NCI-H69 (cell line): ENCODE results near the gene MAGI2.
A peak's percentile ranks its signal among the peaks of the same experiment; 100 is the strongest.

Source experiments
- DNase-seq: peaks from one replicate; lab custom pipeline; 2025; lab: John Stamatoyannopoulos, UW

Gene MAGI2

DNA sequence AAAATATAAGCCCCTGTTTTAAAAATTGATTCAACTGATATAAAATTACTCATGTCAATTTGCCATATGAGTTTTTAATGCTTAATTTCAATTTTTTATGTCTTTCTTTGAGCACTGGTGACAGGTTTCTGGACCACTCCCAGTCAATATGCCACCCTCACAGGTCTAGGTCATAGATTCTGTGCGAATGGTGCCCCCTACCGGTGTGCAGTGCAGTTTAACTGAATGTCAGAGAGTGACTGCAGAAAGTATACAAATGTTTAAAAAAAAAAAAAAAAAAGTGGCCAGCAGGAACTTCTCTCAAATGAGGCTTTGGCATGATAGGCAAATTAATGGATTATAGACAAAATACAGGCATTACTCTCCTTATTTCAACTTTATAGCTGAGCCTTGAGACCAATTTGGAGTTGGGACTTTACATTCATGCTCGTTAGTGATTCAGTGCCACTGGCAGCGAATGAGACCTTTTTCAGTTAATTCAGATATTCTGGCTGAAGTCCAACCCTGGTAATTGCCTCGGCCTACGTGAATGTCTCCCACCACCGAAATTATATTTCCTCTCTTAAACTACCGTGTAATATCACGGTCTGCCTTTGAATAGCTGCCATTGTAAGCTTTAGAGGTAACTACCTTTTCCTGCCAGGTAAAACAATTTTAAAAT, 1227.3 kb downstream of the MAGI2 start:
- DNase-seq, result peak; percentile 95

DNA sequence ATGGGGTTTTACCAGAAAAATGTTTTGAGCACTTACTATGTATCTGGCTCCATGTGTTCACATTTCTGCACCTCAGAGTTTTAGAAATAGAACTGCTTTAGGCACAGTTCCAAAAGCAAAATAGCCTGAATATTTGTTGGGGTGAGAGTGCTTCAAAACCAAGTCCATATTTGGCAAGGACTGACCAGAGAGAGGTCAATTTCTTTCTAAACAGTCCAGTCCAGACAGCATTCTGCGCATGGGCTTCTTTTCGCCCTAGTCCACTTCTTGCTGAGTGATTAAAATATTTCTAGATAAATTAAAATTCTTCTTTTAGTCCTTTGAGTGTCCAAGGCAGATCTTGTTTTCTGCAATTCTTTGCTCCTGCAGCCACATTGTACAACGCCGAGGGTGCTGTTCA, 1227.9 kb downstream of the MAGI2 start:
- DNase-seq, result peak; percentile 18

DNA sequence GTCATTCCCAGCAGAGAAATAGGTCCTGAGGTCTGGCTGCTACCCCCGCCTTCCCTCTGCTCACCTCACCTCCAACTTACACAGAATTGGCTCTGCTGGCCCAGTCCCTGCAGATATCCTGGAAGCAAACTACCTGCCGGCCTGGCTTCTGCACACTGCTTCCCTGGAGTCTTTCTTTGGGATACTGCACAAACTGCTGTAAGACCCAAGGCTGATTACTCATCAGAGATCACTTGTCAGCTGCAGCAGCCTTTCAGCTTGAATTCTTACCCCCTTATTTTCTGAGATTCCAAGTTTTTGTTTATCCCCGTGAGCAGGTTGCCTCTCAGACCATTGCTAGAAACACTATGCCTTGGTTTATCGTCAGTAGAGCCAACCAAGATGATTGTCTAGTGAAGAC, 1228.5 kb downstream of the MAGI2 start:
- DNase-seq, result no peak

DNA sequence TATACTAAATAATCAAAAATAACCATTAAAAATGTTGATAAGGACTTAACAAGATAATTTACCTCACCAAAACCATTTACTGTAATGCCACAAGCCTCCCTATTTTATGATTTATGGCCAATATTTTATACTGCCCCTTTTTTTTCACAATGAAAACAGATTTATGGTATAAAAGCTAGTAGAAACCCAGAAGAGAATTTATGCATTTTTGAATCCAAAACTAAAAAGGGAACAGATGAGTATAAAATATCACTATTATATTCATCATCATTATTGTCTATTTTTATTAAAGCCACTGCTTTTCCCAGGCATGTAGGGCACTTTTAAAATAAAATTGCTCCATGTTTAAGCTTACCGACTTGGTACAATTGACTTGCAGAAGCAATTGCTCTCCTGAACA, 1229.9 kb downstream of the MAGI2 start:
- no peak for DNase-seq

DNA sequence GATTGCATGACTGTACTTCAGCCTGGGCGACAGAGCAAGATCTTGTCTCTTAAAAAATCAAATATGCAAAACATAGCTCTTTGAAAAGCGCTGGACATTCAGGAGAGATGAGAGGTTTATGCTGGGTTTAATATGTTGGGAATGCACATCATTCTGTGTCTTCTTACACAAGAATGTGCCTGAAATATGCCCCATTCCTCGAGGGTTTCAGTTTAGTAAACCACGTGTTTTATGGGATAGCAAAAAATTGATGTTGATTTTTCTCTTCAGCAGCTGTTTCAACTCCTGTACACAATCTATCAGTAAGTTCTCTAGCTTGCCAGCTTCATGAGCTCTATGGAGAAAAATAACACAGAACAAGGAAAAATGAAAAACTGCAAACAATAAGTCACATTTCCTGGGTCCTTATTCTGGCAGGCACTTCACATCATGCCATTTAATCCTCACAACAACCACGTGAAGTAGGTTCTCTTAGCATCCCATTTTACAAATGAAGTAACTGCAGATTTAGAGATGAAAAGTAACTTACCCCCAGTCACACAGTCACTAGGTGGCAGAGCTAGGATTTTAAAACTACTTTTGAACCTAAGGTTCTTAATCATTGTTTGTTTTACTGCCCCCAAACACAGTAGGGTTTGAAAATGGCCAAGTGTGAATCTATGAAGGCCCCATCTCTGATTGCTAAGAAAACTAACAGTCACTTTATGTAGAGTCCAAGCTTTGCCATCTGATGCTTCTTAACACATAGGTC, 1231.3 kb downstream of the MAGI2 start:
- peak; percentile 30 for DNase-seq

DNA sequence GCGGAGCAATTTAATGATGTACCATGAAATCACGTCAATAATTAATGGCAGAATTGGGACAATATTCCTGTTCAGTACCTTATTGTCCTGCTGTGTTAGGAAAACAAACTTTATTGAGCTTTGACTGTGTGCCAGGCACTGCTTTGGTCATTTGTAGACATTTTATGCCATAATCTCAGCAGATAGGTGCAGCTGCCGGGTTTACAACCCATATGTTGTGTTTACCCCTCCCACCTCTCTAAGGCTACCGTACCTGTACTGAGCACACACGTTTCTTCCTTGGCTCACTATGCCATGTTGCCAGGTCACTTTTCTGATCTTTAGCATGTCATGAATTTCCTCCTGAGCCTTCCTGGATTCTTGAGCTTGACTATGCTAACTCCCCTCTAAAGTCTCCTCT, 1232.7 kb downstream of the MAGI2 start:
- peak; percentile 98 for DNase-seq

DNA sequence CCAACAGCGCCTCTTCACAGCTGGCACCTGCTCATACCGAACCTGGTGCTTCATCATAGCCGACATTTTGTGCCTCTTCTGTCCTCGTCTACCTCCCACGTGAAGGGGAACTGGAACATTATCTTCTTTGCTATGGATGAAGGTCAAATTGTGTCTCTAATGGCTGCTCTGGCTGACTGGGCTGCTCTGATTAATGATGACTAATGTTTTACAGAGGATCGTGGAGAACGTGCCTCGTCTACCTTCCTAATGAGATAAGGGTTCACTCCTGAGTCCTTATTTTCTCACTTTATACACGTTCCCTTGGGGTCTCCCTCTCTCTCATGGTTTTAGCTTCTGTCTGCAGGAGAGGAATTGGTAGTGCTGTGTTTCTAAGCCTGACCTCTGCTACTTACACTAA, 1234.6 kb downstream of the MAGI2 start:
- no peak for DNase-seq

DNA sequence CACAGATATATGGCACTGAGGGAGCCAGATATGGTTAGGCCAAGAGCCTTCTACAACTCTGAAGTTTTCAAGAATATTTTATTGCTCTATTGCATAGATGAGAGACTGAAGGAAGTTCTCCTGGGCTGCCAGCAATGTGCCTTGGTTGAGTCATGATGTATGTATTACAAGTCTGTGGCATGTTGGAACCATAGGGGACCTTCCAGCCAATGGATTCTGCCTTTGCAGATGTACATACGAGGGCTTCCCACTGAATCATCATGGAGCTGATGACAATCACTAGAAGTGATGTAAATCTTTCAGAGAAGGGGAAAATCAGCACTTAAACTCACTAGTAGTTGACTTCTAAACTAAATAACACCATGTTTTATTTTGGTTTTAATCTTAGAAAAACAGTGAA, 1235.4 kb downstream of the MAGI2 start:
- no peak for DNase-seq

DNA sequence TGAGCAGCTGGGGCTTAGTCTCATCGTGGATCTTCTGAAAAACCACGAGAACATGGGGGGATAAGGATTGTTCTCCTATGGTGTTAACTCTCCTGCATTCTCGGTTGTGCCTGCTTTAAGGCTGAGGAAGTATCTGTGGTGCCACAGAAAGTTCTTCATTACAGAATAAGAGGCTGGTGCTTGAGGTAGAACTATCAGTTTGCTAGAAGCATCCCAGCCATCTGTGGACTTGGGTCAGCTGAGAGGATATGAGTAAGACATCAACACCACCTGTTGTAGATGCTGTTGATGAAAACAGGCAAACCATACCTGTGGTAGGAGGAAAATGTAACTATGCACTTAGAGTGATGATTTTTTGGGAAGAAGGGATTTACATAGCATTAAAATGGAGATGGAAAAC, 1238.3 kb downstream of the MAGI2 start:
- no peak for DNase-seq

DNA sequence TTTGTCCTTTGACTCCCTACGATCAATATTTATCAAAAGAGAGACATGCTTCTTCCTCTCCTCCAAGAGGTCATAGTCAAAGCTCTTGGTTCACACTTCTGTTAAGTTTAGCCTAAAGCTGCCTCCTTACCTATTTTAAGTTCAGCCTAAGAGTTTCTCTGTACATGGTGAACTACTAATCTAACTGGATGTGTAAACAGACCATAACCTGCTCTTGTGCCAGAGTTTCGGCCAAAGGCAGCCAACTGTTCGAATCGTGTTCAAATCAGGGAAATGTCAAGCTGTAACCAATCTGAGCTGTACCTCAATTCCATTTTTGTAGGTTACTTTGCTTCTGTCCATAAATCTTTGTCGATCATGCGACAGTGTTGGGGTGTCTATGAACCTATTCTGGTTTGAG, 1240.1 kb downstream of the MAGI2 start:
- no peak for DNase-seq

DNA sequence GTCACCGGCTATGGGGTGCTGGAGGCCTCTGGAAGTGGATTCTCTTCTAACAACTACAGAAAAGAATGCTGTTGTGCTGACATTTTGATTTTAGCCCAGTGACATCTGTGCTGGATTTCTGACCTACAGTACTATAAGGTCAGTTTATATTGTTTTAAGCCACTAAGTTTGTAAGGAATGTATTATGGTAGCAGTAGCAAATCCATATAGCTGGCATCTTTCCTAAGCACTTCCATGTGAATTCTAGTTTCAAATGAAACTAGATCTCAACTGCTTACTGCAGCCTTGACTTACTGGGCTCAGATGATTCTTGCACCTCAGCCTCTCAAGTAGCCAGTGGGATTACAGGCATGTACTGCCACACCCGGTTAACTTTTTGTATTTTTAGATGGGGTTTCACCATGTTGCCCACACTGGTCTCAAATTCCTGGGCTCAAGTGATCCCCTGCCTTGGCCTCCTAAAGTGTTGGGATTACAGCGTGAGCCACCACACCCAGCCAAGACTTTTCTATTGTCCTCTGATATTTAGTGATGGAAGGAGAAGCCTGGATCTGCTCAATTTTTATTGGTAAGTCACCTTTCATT, 1240.9 kb downstream of the MAGI2 start:
- no peak for DNase-seq

DNA sequence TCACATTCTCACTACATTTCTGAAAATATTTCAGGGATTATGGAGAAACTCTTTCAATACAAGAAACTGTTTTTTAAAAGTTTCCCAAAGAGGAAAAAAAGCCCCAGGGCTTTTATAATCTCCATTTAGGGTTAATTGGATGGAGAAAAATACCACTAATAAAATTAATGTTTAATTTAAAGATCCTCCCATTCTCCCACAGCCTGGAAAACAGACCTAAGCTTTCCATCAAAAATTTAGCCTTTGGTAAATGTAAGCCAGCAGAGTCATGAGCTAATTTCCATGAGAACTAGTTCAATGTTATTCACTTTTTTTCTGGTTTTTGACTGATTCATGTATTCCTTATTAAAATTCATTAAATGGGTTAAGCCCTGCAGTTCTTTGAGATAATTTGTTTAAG, 1246.2 kb downstream of the MAGI2 start:
- DNase-seq, result no peak

DNA sequence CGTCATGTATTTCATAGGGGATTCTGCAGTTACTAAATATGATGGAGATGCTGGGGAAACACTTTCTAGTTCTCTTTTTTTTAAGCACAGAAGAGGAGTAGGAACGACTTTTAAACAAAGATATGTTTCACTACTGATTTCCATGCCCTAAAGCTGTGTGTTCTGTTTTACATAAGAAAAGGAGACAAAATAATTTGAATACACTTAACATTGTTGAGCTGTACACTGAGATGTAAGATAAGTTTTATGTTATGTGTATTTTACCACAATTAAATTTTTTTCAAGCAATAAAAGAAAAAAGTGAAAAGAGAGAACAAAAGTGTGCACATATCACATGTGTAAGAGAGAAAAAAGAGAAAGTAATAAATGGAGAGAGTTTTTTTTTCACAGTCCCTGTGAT, 1246.7 kb downstream of the MAGI2 start:
- no peak for DNase-seq

DNA sequence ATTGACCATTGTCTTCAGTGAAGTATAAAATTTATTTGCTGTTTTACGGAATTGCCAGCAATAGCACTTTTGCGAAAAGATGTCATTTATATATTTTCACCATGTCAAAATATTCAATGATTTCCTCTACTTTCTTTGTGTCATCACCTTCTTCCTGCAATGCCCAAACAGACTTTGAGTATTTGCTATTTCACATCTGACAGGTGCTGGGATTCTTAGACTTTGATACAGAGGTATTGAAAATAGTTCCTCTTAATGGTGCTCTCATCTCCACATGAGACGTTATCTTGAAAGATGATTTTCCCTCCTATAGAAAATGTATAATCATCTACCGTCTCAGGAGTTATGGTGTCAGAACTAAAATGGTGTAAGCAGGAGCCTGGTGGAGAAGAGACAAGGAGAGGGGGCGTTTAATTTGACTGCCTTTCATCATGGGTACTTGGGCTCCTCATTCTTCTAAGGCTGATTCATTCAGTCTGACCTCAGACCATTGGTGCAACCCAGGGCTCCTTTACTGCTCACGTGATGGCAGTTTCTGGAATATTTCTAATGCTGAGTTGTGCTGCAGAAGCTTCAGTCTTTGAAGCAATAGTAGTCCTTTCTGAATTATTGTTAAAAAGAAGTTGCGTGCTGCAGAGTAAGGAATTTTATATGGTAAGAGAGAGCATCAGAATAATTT, 1250.3 kb downstream of the MAGI2 start:
- DNase-seq, result no peak

DNA sequence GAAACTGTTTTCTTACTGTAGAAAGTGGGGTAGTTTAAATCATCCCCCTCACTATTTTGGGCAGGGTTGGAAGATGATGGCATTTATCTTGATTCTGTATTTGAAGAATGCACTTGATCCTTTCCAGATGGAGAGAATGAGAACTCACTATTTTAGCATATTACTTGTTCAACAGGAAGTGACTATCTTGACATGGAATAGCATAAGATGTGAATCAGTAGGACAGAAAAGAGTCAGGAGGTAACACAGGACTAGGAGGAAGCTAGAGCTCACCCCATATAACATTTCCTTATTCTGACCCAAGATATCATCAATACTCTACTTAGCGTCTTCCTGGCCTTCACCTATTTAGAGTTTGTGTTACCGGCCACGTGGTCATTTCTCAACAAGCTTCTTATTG, 1254.7 kb downstream of the MAGI2 start:
- no peak for DNase-seq

DNA sequence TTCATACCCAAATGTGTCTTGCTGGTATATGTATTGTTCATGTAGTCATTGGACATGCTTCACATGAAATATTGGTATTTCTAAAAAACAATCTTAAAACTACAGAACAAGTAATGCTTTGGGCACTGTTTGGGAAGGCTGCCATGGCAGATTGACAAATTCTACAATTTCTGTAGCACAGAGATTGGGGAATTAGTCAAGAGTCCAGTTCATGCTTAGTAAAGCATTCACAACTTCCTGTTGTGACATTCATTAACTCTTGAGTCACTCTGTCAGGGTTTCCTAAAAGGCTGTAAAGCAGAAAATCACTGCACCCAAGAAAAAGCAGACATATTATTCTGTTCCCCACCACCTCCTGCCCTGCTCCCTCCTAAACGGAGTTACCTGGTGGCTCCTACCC, 1256.0 kb downstream of the MAGI2 start:
- DNase-seq, result no peak

DNA sequence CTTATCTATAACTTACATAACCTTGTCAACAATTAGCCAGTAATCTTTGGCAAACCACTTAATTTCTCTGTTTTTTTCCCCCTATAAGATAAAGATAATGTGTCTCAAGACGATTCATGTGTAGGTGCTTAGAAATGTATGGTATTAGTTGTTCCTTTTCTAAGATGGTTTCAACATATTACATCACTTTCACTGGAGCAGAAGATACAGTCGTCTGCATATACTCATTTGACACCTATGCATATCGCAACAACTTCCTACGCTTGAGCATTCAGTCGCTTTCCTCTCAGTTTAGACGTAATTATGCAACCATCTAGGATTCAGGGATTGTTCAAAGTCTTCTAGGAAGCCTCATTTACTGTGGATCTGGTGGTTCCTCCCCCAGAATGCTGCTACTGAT, 1258.2 kb downstream of the MAGI2 start:
- DNase-seq, result no peak

DNA sequence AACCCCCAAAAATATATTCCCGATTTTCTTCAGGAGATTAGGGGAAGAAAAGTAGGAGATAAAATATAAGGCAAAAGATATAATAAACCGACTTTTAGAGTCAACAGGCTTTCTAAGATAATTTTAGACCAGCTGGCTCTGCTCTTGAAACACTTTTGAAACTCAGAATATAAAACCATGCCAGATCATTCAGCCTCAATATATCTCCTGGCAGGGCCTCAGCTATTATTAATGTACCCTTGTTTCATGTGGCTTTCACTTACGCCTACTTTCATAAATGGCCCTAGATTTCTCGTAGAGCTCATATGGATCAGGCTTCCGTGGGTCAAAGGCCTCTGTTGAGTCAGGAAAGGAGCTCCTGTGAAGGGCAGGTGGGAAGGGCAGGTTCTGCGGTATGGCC, 1258.9 kb downstream of the MAGI2 start:
- no peak for DNase-seq

DNA sequence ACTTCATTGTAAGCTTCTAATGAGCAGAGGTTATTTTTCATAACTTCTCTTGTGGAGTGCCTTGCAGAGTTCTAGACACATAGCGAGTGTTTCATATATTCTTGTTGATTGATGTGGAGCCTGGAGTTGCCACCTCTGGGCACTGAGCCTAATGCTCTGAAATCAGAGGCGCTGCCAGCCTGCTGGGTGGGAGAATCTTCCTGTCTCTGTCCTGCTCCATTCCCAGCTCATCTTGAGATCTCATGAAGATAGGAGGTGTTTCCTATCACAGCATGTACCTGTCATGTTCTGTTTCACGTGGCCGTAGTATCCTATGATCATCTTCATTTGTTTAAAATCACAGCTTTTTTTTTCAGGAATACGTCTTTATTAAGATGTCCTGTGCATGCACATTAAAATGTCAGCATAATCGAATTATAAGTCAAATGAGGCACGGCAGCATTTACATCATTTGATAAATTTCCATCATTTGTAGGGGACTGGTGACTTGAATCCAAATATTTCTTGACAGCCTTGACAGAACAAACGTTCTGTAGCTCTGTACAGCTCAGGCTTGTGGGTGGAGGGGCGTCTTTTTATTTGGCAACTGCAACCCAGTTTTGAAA, 1261.9 kb downstream of the MAGI2 start:
- DNase-seq, result no peak

DNA sequence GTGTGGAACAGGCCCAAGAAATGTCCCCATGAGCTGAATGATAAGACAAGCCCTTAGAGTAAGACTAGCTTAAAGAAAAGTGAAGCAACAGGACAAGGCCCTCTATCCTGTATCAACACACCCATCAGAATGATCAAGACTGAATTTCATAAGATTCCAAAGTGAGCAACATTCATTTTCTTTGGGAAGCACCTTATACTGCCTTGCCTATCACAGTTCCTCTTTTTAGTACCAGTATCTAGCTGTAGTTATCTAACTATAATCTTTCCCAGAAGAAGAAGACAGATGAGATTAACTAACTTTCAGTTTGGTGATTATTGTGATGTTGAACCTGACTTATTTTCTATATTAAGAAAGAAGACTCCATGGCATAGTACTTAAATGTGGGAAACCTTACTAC, 1263.7 kb downstream of the MAGI2 start:
- no peak for DNase-seq

DNA sequence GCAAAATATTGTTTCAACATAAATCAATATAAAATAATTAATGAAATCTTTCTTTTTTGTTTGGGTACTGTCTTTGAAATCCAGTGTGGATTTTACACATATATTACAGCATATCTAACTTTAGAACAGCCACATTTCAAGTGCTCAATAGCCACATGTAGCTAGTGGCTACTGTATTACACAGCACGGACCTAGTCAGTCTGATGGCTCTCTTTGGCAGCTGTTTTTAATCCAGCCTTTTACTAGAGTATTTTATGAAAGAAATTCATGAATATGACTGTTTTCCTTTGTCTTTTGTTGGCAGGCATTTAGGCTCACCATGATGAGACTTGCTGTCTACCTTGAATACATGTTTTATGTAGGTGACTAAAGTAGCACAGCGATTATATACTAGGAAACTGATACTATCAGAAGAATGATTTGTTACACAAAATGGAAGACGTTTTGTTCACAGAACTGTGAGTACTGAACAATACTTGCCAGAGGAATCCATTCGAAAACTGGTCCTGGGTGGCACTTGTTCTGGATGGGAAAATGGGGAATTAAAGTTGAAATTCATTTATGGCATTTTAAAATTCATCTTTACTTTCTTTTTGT, 1268.2 kb downstream of the MAGI2 start:
- DNase-seq, result peak; percentile 26

DNA sequence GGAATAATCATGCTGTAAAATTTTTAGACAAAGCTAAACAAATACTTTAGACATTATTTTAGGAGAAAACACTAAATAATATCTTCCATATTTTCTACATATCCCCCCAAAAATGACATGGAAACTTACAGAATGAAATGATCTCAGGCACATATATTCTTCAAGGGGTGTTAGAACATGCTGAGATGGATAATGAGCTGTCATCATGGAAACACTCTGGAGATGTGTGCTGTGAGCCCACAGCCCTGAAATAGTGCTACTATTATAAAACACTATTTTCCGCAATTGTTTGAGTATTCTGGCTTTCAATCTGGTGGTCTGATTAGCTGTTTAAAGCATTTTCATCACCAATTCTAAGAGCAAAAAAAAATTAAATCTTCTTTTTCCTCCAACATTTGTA, 1269.2 kb downstream of the MAGI2 start:
- DNase-seq, result no peak
